ENCODE results near the gene IGSF10.

Gene IGSF10

DNA sequence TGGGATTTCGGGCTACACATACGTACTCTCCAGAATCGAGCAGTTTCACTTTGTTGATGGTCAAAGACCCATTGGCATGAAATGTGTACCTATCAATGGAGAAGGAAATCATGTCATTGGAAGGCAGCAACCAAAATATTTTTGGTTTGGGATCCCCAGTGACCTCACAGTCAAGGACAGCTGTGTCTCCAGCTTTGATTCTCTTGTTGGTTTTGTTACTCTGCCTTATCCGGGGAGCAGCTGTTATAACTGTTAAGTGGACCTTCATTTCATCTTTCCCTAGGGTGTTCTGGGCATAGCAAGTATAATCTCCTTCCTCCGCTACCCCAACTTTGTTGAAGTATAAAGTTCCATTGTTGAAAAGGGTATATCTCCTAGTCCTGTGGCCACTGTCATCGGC, 23.0 kb downstream of the IGSF10 start:
- DNase-seq (ENCODE audit: low read depth, low spot score) = no peak
- H3K4me3 ChIP-seq (ENCODE audit: low read depth, low read length) = no peak overlapping the region
- TF ChIP-seq, protein P1, sequence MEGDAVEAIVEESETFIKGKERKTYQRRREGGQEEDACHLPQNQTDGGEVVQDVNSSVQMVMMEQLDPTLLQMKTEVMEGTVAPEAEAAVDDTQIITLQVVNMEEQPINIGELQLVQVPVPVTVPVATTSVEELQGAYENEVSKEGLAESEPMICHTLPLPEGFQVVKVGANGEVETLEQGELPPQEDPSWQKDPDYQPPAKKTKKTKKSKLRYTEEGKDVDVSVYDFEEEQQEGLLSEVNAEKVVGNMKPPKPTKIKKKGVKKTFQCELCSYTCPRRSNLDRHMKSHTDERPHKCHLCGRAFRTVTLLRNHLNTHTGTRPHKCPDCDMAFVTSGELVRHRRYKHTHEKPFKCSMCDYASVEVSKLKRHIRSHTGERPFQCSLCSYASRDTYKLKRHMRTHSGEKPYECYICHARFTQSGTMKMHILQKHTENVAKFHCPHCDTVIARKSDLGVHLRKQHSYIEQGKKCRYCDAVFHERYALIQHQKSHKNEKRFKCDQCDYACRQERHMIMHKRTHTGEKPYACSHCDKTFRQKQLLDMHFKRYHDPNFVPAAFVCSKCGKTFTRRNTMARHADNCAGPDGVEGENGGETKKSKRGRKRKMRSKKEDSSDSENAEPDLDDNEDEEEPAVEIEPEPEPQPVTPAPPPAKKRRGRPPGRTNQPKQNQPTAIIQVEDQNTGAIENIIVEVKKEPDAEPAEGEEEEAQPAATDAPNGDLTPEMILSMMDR (IDR thresholded peaks at IDR 0.05; ENCODE audit: low read depth, low read length) = no peak
- in situ Hi-C loops (cut with HindIII; ENCODE audit: low sequenced_read_pairs) = no loop called here

DNA sequence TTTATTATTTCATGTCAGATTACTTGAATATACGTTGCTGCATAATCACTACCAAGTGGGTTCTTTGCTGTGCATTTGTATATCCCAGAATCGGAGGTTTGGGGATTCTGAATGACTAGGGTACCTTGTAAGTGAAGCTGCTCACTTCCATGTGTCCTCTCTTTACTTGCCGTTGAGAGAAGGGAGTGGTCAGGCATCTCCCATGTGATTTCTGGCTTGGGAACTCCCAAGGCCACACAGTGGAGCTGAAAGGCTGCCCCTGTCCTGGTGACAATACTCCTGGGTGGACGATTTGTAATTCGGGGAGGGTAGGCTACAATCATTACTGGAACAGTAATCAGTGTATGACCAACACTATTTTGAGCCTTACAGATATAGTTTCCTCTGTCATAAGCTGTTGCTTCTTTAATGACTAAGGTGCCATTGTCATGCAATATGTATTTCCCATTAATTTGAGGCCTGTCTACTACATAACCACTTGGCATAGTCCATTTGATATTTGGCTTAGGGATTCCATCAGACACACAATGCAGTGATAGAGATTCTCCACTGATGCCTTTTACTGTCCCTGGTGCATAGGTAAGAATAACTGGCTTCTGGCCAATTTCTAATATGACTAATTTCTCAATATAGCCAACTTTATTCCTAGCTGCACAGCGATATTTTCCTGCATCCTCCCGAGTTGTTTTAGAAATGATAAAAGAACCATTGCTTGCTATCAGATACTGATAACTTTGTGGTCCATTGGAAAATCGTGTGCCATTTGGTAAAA, 24.0 kb downstream of the IGSF10 start:
- no peak overlapping the region for H3K4me3 ChIP-seq (ENCODE audit: low read depth, low read length)
- TF ChIP-seq, protein P1 (IDR thresholded peaks at IDR 0.05; ENCODE audit: low read depth, low read length) = no peak
- in situ Hi-C loops (cut with HindIII; ENCODE audit: low sequenced_read_pairs) = no loop called here
- no peak for DNase-seq (ENCODE audit: low read depth, low spot score)

DNA sequence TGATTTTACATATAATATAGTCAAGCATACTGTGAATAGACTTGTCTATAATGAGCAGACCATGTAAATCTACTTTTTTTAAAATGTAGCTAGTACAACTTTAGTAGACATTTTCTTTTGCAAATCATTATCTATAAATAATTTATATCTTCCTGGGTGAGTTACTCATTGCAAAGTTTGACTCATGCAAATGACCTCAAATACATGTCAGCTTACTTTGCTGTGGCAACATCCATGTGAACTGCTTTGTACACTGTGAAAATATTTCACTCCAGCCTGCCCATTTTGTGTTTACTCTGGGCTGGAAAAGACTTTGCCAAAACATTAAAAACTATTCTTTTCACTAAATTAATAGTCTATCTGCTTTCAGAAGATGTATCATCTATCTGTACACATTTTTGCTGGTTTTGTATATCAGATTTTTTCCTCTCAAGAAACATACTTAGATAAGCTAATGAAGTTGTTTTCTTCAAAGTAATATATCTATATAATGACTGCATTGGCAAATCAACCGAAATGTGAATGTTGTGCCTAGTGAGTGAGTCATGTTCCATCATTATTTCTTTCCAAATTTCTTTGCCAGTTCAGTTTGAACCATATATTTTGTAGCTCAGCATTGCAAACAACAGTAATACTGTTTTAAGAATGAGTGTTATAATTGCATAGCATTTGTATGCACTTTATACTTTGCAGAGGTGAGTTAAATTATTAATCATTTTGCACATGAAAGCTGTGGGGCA, 26.5 kb downstream of the IGSF10 start:
- H3K4me3 ChIP-seq (ENCODE audit: low read depth, low read length) = no peak overlapping the region
- peak; percentile 89 for DNase-seq (ENCODE audit: low read depth, low spot score)
- TF ChIP-seq, protein P1 (IDR thresholded peaks at IDR 0.05; ENCODE audit: low read depth, low read length) = no peak
- in situ Hi-C loops (cut with HindIII; ENCODE audit: low sequenced_read_pairs) = no loop called here

DNA sequence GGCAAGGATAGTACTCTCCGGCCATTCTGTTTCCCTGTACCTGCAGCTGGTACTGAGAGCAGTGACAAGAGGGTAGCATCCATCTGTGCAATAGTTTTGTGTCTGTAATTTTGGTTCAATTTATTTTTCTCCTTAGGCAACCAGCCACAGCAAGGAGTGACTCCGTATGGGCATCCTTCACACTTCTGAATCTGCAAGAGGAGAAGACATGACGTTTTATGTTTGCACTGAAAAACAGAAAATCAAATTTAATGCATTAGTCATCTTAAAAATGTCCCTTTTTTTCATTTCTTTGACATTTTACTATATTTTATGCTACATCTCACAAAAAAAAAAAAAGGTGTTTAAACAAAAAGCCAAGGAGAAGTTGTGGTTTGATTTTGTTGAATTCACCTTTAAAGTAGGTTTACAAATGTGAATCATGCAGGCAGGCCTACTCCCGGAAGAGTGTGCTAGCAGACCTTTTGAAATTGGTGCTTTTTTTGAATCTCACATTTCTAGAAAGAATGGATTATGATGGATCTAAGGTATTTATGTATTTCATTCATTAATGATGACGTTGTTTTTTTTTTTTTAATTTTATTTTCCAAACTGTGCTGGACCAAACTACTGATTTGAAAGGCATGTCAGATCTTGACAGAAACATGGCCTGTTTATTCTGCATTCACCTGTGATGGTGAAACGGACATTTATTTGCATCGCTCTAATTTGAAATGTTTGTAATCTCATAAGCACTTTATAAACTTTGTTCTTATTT, 28.1 kb downstream of the IGSF10 start:
- in situ Hi-C loops (cut with HindIII; ENCODE audit: low sequenced_read_pairs) = no loop called here
- no peak overlapping the region for H3K4me3 ChIP-seq (ENCODE audit: low read depth, low read length)
- DNase-seq (ENCODE audit: low read depth, low spot score) = no peak
- TF ChIP-seq, protein P1 (IDR thresholded peaks at IDR 0.05; ENCODE audit: low read depth, low read length) = no peak

DNA sequence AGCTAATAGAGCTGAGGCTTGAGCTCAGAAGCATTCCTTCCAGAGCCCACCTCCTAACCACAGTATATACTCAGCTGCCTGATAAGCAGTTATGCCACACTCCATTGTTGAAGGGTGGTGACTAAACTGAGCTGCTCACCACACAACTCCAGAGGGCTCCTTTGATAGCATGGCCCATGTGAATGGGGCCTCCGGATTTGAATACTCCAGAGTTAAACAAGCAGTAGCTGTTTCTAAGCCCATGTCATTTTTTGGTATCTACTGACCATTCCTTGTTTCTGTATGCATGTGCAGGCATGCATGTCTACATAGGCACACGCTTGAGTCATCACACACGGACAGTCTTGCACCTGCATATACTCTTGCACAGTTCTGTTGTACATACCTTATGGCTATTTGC, 28.9 kb downstream of the IGSF10 start:
- in situ Hi-C loops (cut with HindIII; ENCODE audit: low sequenced_read_pairs) = no loop called here

More for the DNA sequence above, 28.9 kb downstream of the IGSF10 start:
- TF ChIP-seq, protein P1 (IDR thresholded peaks at IDR 0.05; ENCODE audit: low read depth, low read length) = no peak
- peak; percentile 88 for DNase-seq (ENCODE audit: low read depth, low spot score)
- H3K4me3 ChIP-seq (ENCODE audit: low read depth, low read length) = no peak overlapping the region

Data from astrocyte of the spinal cord (primary cell).